ENCODE measurements around the gene WDR37.

Gene WDR37

DNA sequence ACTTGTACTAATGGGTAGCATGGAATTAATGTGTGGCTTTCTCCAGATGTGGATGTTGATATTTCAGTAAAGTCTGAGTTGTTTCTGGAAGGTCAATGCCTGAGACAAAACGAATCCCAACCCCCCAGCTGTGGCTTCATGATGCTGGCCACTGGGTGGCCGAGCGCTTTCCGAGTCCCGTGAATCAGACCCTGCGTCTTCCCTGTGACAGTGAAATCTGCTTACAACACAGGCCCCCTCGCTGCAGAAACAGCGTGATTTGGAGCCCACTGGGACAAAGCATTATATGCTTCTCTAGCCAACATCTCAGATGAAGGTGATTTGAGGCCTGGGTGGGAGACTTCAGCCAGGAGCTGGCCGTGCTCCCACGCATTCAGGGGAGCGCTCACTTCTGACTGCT lies 124.7 kb downstream of the WDR37 start:
- in situ Hi-C loops (cut with MboI; ENCODE audit: low sequenced_read_pairs): no loop called here
